ENCODE data around the gene ZNF408. TPM values are rescaled to one million over a fixed set of nuclear protein-coding genes. Genes with fewer than 3 reads are reported as not detected.
"Not testable (repeated sequence)": the region's sequence is repeated elsewhere in the genome, so short reads cannot be mapped to it uniquely, and the experiment has no call there.

Gene ZNF408
- total RNA-seq, 2 experiments from 2014 or later: 17.1 to 17.5 TPM

DNA sequence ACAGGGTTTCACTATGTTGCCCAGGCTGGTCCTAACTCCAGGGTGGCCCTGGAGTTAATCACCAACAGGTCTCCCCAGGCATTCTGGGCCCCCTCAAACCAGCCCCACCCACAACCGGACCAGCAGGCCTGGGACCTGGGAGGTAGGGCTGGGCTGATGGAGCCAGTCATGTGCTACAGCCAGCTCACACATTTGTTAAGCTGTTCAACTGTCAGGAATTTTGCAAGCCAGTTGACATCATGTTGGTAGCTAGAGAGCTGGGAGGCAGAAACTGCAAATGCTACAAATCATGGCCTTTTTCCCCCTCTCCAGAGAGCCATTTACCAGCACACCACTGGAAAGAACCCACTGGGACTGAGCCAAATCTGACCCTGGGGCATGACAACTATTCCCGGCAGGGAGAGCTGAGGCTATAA lies 7.2 kb upstream of the ZNF408 start:
- peaks cover 44% of the 10 kb centered on the region for H3K36me3 Mint-ChIP-seq (ENCODE audit: low read depth)
- H3K27me3 Mint-ChIP-seq: no peaks in the 10 kb centered on the region
- H3K4me1 Mint-ChIP-seq: peaks cover 18% of the 10 kb centered on the region
- CTCF ChIA-PET: no interaction called here
- no peak overlapping the region for H3K27ac Mint-ChIP-seq
- H3K9me3 Mint-ChIP-seq: no peaks in the 10 kb centered on the region
- H3K4me3 Mint-ChIP-seq: no peak overlapping the region
- POLR2A ChIA-PET: interaction anchor here (0.8 to 2.3 kb wide), 4 partner anchors 9 to 100 kb away, joined by 3 to 9 read pairs (median 4); partner anchors contain the start of gene AMBRA1
- DNase-seq: no peak

GRCh38 chr11:46694072-46694471 lies 6.8 kb upstream of the ZNF408 start:
- Mint-ChIP-seq H3K9me3 (no peaks in the 10 kb centered on the region), H3K27ac (no peak overlapping the region), H3K36me3 (ENCODE audit: low read depth) (peaks cover 46% of the 10 kb centered on the region), H3K4me1 (peaks cover 22% of the 10 kb centered on the region), H3K4me3 (no peak overlapping the region), H3K27me3 (no peaks in the 10 kb centered on the region)
- CTCF ChIA-PET: no interaction called here
- no peak for DNase-seq
- POLR2A ChIA-PET: interaction anchor here (0.8 to 2.3 kb wide), 4 partner anchors 9 to 101 kb away, joined by 3 to 9 read pairs (median 4); partner anchors contain the start of gene AMBRA1

DNA sequence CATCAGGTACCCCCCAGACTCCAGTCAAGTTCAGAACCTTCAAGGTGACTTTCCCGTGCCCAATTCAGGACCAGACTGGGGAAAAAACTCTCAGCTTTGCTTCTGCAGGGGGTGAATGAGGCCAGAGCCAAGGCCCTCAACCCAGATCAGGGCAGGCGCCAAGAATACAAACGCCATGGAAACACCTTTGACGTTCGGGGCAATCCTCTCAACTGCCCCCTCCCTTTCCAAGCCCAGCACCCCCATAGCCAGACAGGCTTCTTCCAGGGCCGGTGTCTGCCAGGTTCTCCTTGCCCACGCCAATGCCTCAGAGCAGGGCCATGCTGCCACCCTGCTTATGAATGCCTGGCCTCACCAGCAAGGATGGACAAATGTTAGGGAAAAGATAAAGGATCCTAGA lies 6.2 kb upstream of the ZNF408 start:
- Mint-ChIP-seq H3K4me3 (no peak overlapping the region), H3K27me3 (no peaks in the 10 kb centered on the region), H3K4me1 (peaks cover 25% of the 10 kb centered on the region), H3K9me3 (no peaks in the 10 kb centered on the region), H3K36me3 (ENCODE audit: low read depth) (peaks cover 46% of the 10 kb centered on the region), H3K27ac (no peak overlapping the region)
- CTCF ChIA-PET: no interaction called here
- POLR2A ChIA-PET: interaction anchor here (0.8 to 2.3 kb wide), 2 partner anchors 19 to 23 kb away, joined by 4 to 9 read pairs; no protein-coding TSS in a partner anchor
- no peak for DNase-seq

- Mint-ChIP-seq H3K27ac (no peak overlapping the region), H3K9me3 (no peaks in the 10 kb centered on the region), H3K36me3 (ENCODE audit: low read depth) (peaks cover 49% of the 10 kb centered on the region), H3K27me3 (no peaks in the 10 kb centered on the region), H3K4me3 (no peak overlapping the region), H3K4me1 (peaks cover 28% of the 10 kb centered on the region)
- POLR2A ChIA-PET: interaction anchor here (0.9 to 2.3 kb wide), 3 partner anchors 10 to 77 kb away, joined by 3 to 9 read pairs (median 4); no protein-coding TSS in a partner anchor
- no peak for DNase-seq
- CTCF ChIA-PET: interaction anchor here (0.6 to 8.6 kb wide), 2 partner anchors 25 to 52 kb away, joined by 3 to 49 read pairs; no protein-coding TSS in a partner anchor
These were observed 5.3 kb upstream of the ZNF408 start for GRCh38 chr11:46695345-46696211.

GRCh38 chr11:46696212-46696558 lies 4.6 kb upstream of the ZNF408 start:
- no peak for DNase-seq
- Mint-ChIP-seq H3K27ac (no peak overlapping the region), H3K27me3 (no peaks in the 10 kb centered on the region), H3K4me1 (peaks cover 29% of the 10 kb centered on the region), H3K9me3 (no peaks in the 10 kb centered on the region), H3K4me3 (no peak overlapping the region), H3K36me3 (ENCODE audit: low read depth) (peaks cover 48% of the 10 kb centered on the region)
- ChIA-PET POLR2A (interaction anchor here (0.9 to 1.1 kb wide), 3 partner anchors 11 to 77 kb away, joined by 3 to 4 read pairs (median 3); no protein-coding TSS in a partner anchor), CTCF (interaction anchor here (0.6 to 8.6 kb wide), 2 partner anchors 25 to 51 kb away, joined by 3 to 49 read pairs; no protein-coding TSS in a partner anchor)

GRCh38 chr11:46697303-46697702 lies 3.5 kb upstream of the ZNF408 start:
- Mint-ChIP-seq H3K36me3 (ENCODE audit: low read depth) (peaks cover 54% of the 10 kb centered on the region), H3K4me1 (peaks cover 39% of the 10 kb centered on the region), H3K27me3 (no peaks in the 10 kb centered on the region), H3K27ac (peak overlapping the region; percentile 41), H3K4me3 (no peak overlapping the region), H3K9me3 (no peaks in the 10 kb centered on the region)
- no peak for DNase-seq
- ChIA-PET POLR2A (interaction anchor here (1.0 to 6.4 kb wide), 5 partner anchors 10 to 518 kb away, joined by 3 to 124 read pairs (median 4); partner anchors contain the start of gene DDB2), CTCF (interaction anchor here (8.6 kb wide), 1 partner anchor 26 kb away, joined by 49 read pairs; no protein-coding TSS in a partner anchor)

- Mint-ChIP-seq H3K27ac (peak overlapping the region; percentile 41), H3K4me3 (no peak overlapping the region), H3K4me1 (peaks cover 43% of the 10 kb centered on the region), H3K27me3 (no peaks in the 10 kb centered on the region), H3K9me3 (no peaks in the 10 kb centered on the region), H3K36me3 (ENCODE audit: low read depth) (peaks cover 59% of the 10 kb centered on the region)
- ChIA-PET POLR2A (interaction anchor here (1.0 to 6.4 kb wide), 4 partner anchors 11 to 517 kb away, joined by 3 to 124 read pairs (median 9); partner anchors contain the start of gene DDB2), CTCF (interaction anchor here (3.3 to 8.6 kb wide), 2 partner anchors 27 to 80 kb away, joined by 14 to 49 read pairs; partner anchors contain the start of genes ATG13 and HARBI1)
- no peak for DNase-seq
These were observed 3.1 kb upstream of the ZNF408 start for GRCh38 chr11:46697723-46698122.

GRCh38 chr11:46698597-46698996 lies 2.2 kb upstream of the ZNF408 start:
- Mint-ChIP-seq H3K27ac (peak overlapping the region; percentile 41), H3K4me1 (peaks cover 51% of the 10 kb centered on the region), H3K27me3 (no peaks in the 10 kb centered on the region), H3K9me3 (no peaks in the 10 kb centered on the region), H3K36me3 (ENCODE audit: low read depth) (peaks cover 67% of the 10 kb centered on the region), H3K4me3 (peak overlapping the region; percentile 98)
- POLR2A ChIA-PET: interaction anchor here (3.5 to 6.4 kb wide), 3 partner anchors 12 to 81 kb away, joined by 14 to 124 read pairs (median 34); partner anchors contain the start of genes ATG13 and HARBI1
- no peak for DNase-seq
- CTCF ChIA-PET: interaction anchor here (3.3 to 8.6 kb wide), 2 partner anchors 28 to 81 kb away, joined by 14 to 49 read pairs; partner anchors contain the start of genes ATG13 and HARBI1

DNA sequence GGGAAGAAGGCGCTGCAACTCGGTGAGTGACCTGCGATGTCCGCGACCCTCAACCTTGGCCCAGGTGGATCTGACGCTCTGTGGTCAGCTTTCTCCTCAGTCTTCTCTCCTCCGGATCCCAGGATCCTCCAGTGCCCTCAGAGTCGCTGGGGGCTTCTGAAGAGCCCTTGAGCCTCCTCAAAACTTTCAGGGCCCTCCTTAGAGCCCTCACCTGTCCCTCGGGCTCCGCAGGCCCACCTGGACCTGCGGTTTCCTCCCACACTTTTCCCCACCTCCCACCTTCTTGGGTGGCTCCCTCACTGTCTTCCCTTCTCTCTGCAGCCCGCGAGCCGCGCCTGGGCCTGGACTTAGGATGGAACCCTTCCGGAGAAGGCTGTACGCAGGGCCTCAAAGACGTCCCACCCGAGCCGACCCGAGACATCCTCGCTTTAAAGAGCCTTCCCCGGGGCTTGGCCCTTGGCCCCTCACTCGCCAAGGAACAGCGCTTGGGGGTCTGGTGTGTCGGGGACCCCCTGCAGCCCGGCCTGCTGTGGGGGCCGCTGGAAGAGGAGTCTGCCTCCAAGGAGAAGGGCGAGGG lies 335 bp downstream of the ZNF408 start:
- Mint-ChIP-seq H3K27me3 (no peaks in the 10 kb centered on the region), H3K4me1 (peaks cover 50% of the 10 kb centered on the region), H3K9me3 (no peaks in the 10 kb centered on the region), H3K27ac (peak overlapping the region; percentile 96), H3K4me3 (peak overlapping the region; percentile 98), H3K36me3 (ENCODE audit: low read depth) (peaks cover 67% of the 10 kb centered on the region)
- CTCF ChIA-PET: interaction anchor here (0.6 to 8.6 kb wide), 6 partner anchors 12 to 744 kb away, joined by 3 to 49 read pairs (median 4); partner anchors contain the start of genes ATG13 and HARBI1
- no peak for DNase-seq
- POLR2A ChIA-PET: interaction anchor here (0.9 to 6.4 kb wide), 16 partner anchors 10 to 1014 kb away, joined by 3 to 124 read pairs (median 5); partner anchors contain the start of genes AMBRA1, ATG13, CSTPP1 and DDB2

- CTCF ChIA-PET: no interaction called here
- H3K4me1 Mint-ChIP-seq: peaks cover 28% of the 10 kb centered on the region
- H3K36me3 Mint-ChIP-seq (ENCODE audit: low read depth): peaks cover 66% of the 10 kb centered on the region
- POLR2A ChIA-PET: no interaction called here
- H3K27ac Mint-ChIP-seq: no peak overlapping the region
- DNase-seq: no peak
- H3K4me3 Mint-ChIP-seq: no peak overlapping the region
- H3K9me3 Mint-ChIP-seq: no peaks in the 10 kb centered on the region
- no peaks in the 10 kb centered on the region for H3K27me3 Mint-ChIP-seq
These were observed 4.3 kb downstream of the ZNF408 start for GRCh38 chr11:46705070-46705688.

DNA sequence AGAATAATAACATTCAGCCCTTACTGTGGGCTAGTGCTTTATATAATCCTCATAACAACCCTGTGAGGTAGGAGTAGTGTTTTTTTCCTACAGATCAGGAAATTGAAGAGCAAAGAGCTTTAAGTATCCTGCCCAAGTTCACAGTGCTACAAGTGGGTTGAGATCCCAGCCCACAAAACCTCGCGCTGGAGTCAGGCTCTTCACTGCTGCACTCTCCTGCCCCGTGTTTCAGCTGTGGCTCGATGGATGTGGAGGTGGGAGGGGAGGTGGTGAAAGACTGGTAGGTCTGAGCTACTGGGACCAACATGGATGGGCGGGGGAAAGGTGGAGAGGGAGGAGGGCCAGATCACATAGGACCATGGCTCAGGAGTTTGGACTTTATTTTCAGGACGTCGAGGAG lies 6.1 kb downstream of the ZNF408 start:
- Mint-ChIP-seq H3K36me3 (ENCODE audit: low read depth) (peaks cover 53% of the 10 kb centered on the region), H3K9me3 (no peaks in the 10 kb centered on the region), H3K4me3 (no peak overlapping the region), H3K27me3 (no peaks in the 10 kb centered on the region), H3K4me1 (peaks cover 16% of the 10 kb centered on the region), H3K27ac (no peak overlapping the region)
- CTCF ChIA-PET: no interaction called here
- POLR2A ChIA-PET: interaction anchor here (0.8 kb wide), 1 partner anchor 9 kb away, joined by 3 read pairs; no protein-coding TSS in a partner anchor
- DNase-seq: no peak

- CTCF ChIA-PET: not testable (repeated sequence)
These were observed 8.5 kb downstream of the ZNF408 start for GRCh38 chr11:46709351-46709750.

More at GRCh38 chr11:46709351-46709750, 8.5 kb downstream of the ZNF408 start:
- H3K27ac Mint-ChIP-seq, H3K27me3 Mint-ChIP-seq, H3K4me1 Mint-ChIP-seq, H3K4me3 Mint-ChIP-seq, DNase-seq, POLR2A ChIA-PET, H3K9me3 Mint-ChIP-seq: not testable (repeated sequence)
- peaks cover 32% of the 10 kb centered on the region for H3K36me3 Mint-ChIP-seq (ENCODE audit: low read depth)

Data from activated CD4-positive, alpha-beta memory T cell treated with anti-CD3 and anti-CD28 coated beads, Interleukin-2, amount 10 ng/mL, durations not matched to agents 7 days and 5 days (primary cell).